CMK (cell line): Measurements from ENCODE around the gene NABP2.

ENCODE experiments used
- DNase-seq: peaks from one replicate; pipeline ENCODE4 v3.0.0-alpha.2; 2010; ENCODE audit warnings: low read depth

Gene NABP2

GRCh38 chr12:56278905-56279304, 54.8 kb downstream of the NABP2 start:
- DNase-seq, result no peak
